ENCODE data around the gene STOML1.

The STOML1 gene

GRCh38 chr15:74022706-74023470, 30.8 kb upstream of the STOML1 start:
- TF ChIP-seq, protein P1, sequence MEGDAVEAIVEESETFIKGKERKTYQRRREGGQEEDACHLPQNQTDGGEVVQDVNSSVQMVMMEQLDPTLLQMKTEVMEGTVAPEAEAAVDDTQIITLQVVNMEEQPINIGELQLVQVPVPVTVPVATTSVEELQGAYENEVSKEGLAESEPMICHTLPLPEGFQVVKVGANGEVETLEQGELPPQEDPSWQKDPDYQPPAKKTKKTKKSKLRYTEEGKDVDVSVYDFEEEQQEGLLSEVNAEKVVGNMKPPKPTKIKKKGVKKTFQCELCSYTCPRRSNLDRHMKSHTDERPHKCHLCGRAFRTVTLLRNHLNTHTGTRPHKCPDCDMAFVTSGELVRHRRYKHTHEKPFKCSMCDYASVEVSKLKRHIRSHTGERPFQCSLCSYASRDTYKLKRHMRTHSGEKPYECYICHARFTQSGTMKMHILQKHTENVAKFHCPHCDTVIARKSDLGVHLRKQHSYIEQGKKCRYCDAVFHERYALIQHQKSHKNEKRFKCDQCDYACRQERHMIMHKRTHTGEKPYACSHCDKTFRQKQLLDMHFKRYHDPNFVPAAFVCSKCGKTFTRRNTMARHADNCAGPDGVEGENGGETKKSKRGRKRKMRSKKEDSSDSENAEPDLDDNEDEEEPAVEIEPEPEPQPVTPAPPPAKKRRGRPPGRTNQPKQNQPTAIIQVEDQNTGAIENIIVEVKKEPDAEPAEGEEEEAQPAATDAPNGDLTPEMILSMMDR (conservative IDR thresholded peaks at IDR 0.05; ENCODE audit: low read depth, low read length) = no peak
- no peak overlapping the region for H3K4me3 ChIP-seq (IDR thresholded peaks at IDR 0.05; ENCODE audit: insufficient read depth, low read depth, low read length)

GRCh38 chr15:74019734-74020133, 27.6 kb upstream of the STOML1 start:
- no peaks in the 10 kb centered on the region for H4K20me1 ChIP-seq (ENCODE audit: insufficient read depth)
- H2AFZ ChIP-seq (ENCODE audit: low read depth) = no peak overlapping the region
- no peak overlapping the region for H3K4me3 ChIP-seq (IDR thresholded peaks at IDR 0.05; ENCODE audit: insufficient read depth, low read depth, low read length)
- TF ChIP-seq, protein P1 (conservative IDR thresholded peaks at IDR 0.05; ENCODE audit: low read depth, low read length) = no peak
- H3K27me3 ChIP-seq (ENCODE audit: insufficient read depth, low read depth) = no peaks in the 10 kb centered on the region
- H3K79me2 ChIP-seq (ENCODE audit: insufficient read depth, low read depth) = no peaks in the 10 kb centered on the region
- no peak overlapping the region for H3K27ac ChIP-seq
- no peaks in the 10 kb centered on the region for H3K36me3 ChIP-seq (ENCODE audit: insufficient read depth)
- H3K4me1 ChIP-seq (ENCODE audit: low read depth, poor library complexity, severe bottlenecking) = no peaks in the 10 kb centered on the region
- no peak overlapping the region for H3K4me2 ChIP-seq
- H3K9ac ChIP-seq = no peak overlapping the region

More at GRCh38 chr15:74022706-74023470, 30.8 kb upstream of the STOML1 start:
- H3K27me3 ChIP-seq (ENCODE audit: insufficient read depth, low read depth) = no peaks in the 10 kb centered on the region
- H3K4me2 ChIP-seq = no peak overlapping the region
- no peaks in the 10 kb centered on the region for H3K79me2 ChIP-seq (ENCODE audit: insufficient read depth, low read depth)
- H3K27ac ChIP-seq = no peak overlapping the region
- H3K9ac ChIP-seq = no peak overlapping the region
- H2AFZ ChIP-seq (ENCODE audit: low read depth) = no peak overlapping the region
- no peaks in the 10 kb centered on the region for H3K36me3 ChIP-seq (ENCODE audit: insufficient read depth)
- H4K20me1 ChIP-seq (ENCODE audit: insufficient read depth) = no peaks in the 10 kb centered on the region
- H3K4me1 ChIP-seq (ENCODE audit: low read depth, poor library complexity, severe bottlenecking) = no peaks in the 10 kb centered on the region

- H3K4me2 ChIP-seq = no peak overlapping the region
- no peaks in the 10 kb centered on the region for H3K4me1 ChIP-seq (ENCODE audit: low read depth, poor library complexity, severe bottlenecking)
- no peaks in the 10 kb centered on the region for H4K20me1 ChIP-seq (ENCODE audit: insufficient read depth)
- H3K9ac ChIP-seq = no peak overlapping the region
- TF ChIP-seq, protein P1 (conservative IDR thresholded peaks at IDR 0.05; ENCODE audit: low read depth, low read length) = no peak
- no peak overlapping the region for H3K27ac ChIP-seq
- H3K36me3 ChIP-seq (ENCODE audit: insufficient read depth) = no peaks in the 10 kb centered on the region
- H3K79me2 ChIP-seq (ENCODE audit: insufficient read depth, low read depth) = no peaks in the 10 kb centered on the region
- H2AFZ ChIP-seq (ENCODE audit: low read depth) = no peak overlapping the region
- H3K4me3 ChIP-seq (IDR thresholded peaks at IDR 0.05; ENCODE audit: insufficient read depth, low read depth, low read length) = no peak overlapping the region
- H3K27me3 ChIP-seq (ENCODE audit: insufficient read depth, low read depth) = no peaks in the 10 kb centered on the region
Measured at GRCh38 chr15:74013374-74013894, 21.3 kb upstream of the STOML1 start.

DNA sequence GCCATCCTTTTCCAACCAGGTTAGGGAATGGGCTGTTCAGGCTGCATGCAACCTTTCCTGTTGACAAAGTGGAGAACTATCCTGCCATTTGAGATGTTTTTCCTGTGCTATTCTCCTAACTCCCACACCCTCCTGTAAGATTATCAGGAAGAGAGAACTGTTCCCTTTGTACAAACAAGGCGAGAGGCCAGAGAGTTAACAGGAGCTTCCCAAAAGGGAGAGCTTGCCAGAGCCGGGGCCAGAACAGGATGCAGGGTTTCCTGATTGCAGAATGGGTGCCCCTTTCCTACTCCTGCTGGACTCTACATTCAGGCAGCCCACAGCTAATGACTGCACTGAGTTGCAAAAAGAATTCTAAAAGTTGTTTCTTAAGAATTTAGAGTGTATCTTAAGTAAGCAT, 19.5 kb upstream of the STOML1 start:
- H3K4me1 ChIP-seq (ENCODE audit: low read depth, poor library complexity, severe bottlenecking) = no peaks in the 10 kb centered on the region
- no peaks in the 10 kb centered on the region for H4K20me1 ChIP-seq (ENCODE audit: insufficient read depth)
- no peak overlapping the region for H3K9ac ChIP-seq
- no peaks in the 10 kb centered on the region; the same call in 1 of the 2 replicates for H3K79me2 ChIP-seq (ENCODE audit: insufficient read depth, low read depth)
- H3K27ac ChIP-seq = no peak overlapping the region
- no peaks in the 10 kb centered on the region for H3K36me3 ChIP-seq (ENCODE audit: insufficient read depth)
- H2AFZ ChIP-seq (ENCODE audit: low read depth) = no peak overlapping the region
- TF ChIP-seq, protein P1 (conservative IDR thresholded peaks at IDR 0.05; ENCODE audit: low read depth, low read length) = no peak
- no peak overlapping the region for H3K4me3 ChIP-seq (IDR thresholded peaks at IDR 0.05; ENCODE audit: insufficient read depth, low read depth, low read length)
- H3K4me2 ChIP-seq = no peak overlapping the region
- H3K27me3 ChIP-seq (ENCODE audit: insufficient read depth, low read depth) = no peaks in the 10 kb centered on the region
